Aorta (tissue), 5 donors: ENCODE data around the gene CTCF. TPM values are rescaled to one million over a fixed set of nuclear protein-coding genes. Genes with fewer than 3 reads are reported as not detected.
"Not testable (repeated sequence)": the region's sequence is repeated elsewhere in the genome, so short reads cannot be mapped to it uniquely, and the experiment has no call there.

Source experiments
- ATAC-seq: fragments of 200-7000 bp; cut with Tn5 transposase; one replicate; pipeline ENCODE4 v1.9.1; 2022; ENCODE audit warnings: moderate library complexity; ENCODE audit not compliant: low FRiP score
- DNase-seq, 2 donors: peaks; one replicate each; pipeline ENCODE4 v3.0.0-alpha.2; 2020
- H3K27ac ChIP-seq, 2 donors: one replicate each; pipeline ENCODE4 v1.5.1; 2013; ENCODE audit warnings: low read length in 2 of 2, mild to moderate bottlenecking in 2 of 2, moderate library complexity in 2 of 2, control low read depth in 1 of 2, inconsistent platforms in 1 of 2, low read depth in 1 of 2
- H3K27me3 ChIP-seq, 2 donors: one replicate each; pipeline ENCODE4 v1.6.1; 2013; ENCODE audit warnings: control low read depth in 1 of 2, low read length in 1 of 2, mild to moderate bottlenecking in 1 of 2, moderate library complexity in 1 of 2; ENCODE audit not compliant: insufficient read depth in 2 of 2, control insufficient read depth in 1 of 2
- H3K36me3 ChIP-seq, 2 donors: one replicate each; pipeline ENCODE4 v1.6.1; 2013; ENCODE audit warnings: control low read depth in 1 of 2, low read length in 1 of 2, mild to moderate bottlenecking in 1 of 2; ENCODE audit not compliant: insufficient read depth in 2 of 2, control insufficient read depth in 1 of 2
- H3K4me1 ChIP-seq, 2 donors: one replicate each; pipeline ENCODE4 v1.6.1; 2013; ENCODE audit warnings: low read length in 2 of 2, control low read depth in 1 of 2, mild to moderate bottlenecking in 1 of 2, moderate library complexity in 1 of 2; ENCODE audit not compliant: insufficient read depth in 2 of 2, control insufficient read depth in 1 of 2
- H3K4me3 ChIP-seq, 2 donors: one replicate each; pipeline ENCODE4 v1.5.1; 2013; ENCODE audit warnings: low read length in 2 of 2, control low read depth in 1 of 2, mild to moderate bottlenecking in 1 of 2
- H3K9me3 ChIP-seq: one replicate; pipeline ENCODE4 v1.6.1; 2013; ENCODE audit warnings: mild to moderate bottlenecking, low read length; ENCODE audit not compliant: control insufficient read depth
- WGBS, 2 donors: extraction: QIAGEN DNeasy Blood & Tissue Kit; methylation state at CpG; one replicate each; pipeline ENCODE4 v1.1.7; 2013; 5-methylcytosine and 5-hydroxymethylcytosine counted together
- intact Hi-C, 2 donors: fragments of 100-400 bp; cut with DNase I; formaldehyde crosslinking; loops; one replicate each; pipeline versions ENCODE4 v1.14.2 to v1.15.0; 2022
- long read RNA-seq, 2 donors: library from polyadenylated mRNA; unstranded; transcript quantifications; one replicate each; pipeline ENCODE4 v2.0.0, GENCODE V29; 2020 to 2021
- polyA plus RNA-seq, 2 donors: library from polyadenylated mRNA; stranded (reverse); fragments of 200-250 nt; gene quantifications; one replicate each; pipeline ENCODE4 v1.2.3, GENCODE V29; 2013
- total RNA-seq, 2 donors: library from RNA; stranded (reverse); fragmentation: NEBNext Ultra II Directional; extraction: Animal tissue kit (Norgen Biotek cat#: 25700); gene quantifications; one replicate each; pipeline ENCODE4 v1.2.1, GENCODE V29; 2021
- donor health status: healthy with polysubstance abuse.
- donor health status: Bipolar disorder and iron deficiency.
- donor health status: DM: no; HTN: no; CAD: no.
- donor health status: DM: no; HTN: no; CAD: no.
- donor health status: DM: yes; HTN: yes; CAD: no.

The CTCF gene, protein sequence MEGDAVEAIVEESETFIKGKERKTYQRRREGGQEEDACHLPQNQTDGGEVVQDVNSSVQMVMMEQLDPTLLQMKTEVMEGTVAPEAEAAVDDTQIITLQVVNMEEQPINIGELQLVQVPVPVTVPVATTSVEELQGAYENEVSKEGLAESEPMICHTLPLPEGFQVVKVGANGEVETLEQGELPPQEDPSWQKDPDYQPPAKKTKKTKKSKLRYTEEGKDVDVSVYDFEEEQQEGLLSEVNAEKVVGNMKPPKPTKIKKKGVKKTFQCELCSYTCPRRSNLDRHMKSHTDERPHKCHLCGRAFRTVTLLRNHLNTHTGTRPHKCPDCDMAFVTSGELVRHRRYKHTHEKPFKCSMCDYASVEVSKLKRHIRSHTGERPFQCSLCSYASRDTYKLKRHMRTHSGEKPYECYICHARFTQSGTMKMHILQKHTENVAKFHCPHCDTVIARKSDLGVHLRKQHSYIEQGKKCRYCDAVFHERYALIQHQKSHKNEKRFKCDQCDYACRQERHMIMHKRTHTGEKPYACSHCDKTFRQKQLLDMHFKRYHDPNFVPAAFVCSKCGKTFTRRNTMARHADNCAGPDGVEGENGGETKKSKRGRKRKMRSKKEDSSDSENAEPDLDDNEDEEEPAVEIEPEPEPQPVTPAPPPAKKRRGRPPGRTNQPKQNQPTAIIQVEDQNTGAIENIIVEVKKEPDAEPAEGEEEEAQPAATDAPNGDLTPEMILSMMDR
- total RNA-seq (10 to 100 TPM; 28.5 to 35.8 TPM), polyA plus RNA-seq (10 to 100 TPM; 16.5 to 25.8 TPM)
- long read RNA-seq, donor 1, partial matches to known transcripts = 16 of 27 reads
- long read RNA-seq, donor 1, other reads (novel, unspliced or antisense) = 1 of 27 reads
- long read RNA-seq, donor 2, transcript CTCF-201 (12 exons, 3,941 nt) = major isoform, 8 of 21 reads
- long read RNA-seq, donor 2, partial matches to known transcripts = 4 of 21 reads
- long read RNA-seq, donor 2, other reads (novel, unspliced or antisense) = 8 of 21 reads

DNA sequence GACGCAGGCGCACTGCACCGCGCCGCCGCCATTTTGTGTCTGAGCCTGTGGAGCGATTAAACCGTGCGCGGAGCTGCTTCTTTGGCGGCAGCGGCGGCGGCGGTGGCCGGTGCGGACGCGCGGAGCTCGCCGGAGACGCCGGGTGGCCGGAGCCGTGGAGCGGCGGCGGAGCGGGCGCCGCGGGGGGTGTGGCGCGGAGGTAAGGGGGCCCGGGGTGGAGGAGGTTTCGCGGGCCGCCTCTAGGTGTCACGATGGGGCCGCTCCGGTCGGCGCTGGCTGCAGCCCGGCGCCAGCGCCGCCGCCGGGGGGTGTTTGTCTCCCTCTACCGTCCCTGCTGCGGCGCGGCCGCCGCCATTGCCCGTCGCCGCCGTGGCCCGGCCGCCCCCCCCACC lies at the start of gene CTCF:
CTCF (plus strand) TSS at position 1 of the 392 bp plus-strand sequence. CDS start 48,307 bp downstream, outside the sequence.
- Histone ChIP-seq H3K27ac (peak within 1 kb of the TSS; percentile 57 to 81), H3K27me3 (no peaks in the 10 kb centered on the region), H3K4me3 (peak within 1 kb of the TSS; percentile 77 to 81), H3K4me1 (no peaks in the 10 kb centered on the region), H3K36me3 (no peaks in the 10 kb centered on the region), H3K9me3 (no peaks in the 10 kb centered on the region)
- intact Hi-C loops = loop anchor here (1.0 to 5.0 kb wide), 5 partner anchors 34 to 105 kb away; partner anchors contain the start of genes ACD (in 2 of the 2), PARD6A (in 2 of the 2) and RIPOR1 (in 2 of the 2)
- DNase-seq (peak; percentile 87 to 94), ATAC-seq (peak; percentile 80)
- WGBS, 2 donors = 0 to 1% methylated on average over 33 to 62 of the region's 62 CpGs

DNA sequence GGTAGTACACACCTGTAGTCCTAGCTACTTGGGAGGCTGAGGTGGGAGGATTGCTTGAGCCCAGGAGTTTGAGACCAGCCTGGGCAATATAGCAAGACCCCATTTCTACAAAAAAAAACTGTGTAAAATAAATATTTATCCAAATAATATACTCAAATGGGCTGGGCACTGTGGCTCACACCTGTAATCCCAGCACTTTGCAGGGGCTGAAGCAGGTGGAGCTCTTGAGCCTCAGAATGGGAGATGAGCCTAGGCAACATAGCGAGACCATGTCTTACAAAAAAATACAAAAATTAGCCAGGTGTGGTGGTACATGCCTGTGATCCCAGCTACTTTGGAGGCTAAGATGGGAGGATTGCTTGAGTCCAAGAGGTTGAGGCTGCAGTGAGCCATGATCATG lies 48.4 kb upstream of the CTCF start:
- ATAC-seq, intact Hi-C loops, DNase-seq, H3K9me3 ChIP-seq, H3K36me3 ChIP-seq, H3K27me3 ChIP-seq, H3K27ac ChIP-seq, H3K4me3 ChIP-seq, H3K4me1 ChIP-seq: not testable (repeated sequence)
- WGBS, 2 donors = 93% methylated on average over 1 of the region's 1 CpG

DNA sequence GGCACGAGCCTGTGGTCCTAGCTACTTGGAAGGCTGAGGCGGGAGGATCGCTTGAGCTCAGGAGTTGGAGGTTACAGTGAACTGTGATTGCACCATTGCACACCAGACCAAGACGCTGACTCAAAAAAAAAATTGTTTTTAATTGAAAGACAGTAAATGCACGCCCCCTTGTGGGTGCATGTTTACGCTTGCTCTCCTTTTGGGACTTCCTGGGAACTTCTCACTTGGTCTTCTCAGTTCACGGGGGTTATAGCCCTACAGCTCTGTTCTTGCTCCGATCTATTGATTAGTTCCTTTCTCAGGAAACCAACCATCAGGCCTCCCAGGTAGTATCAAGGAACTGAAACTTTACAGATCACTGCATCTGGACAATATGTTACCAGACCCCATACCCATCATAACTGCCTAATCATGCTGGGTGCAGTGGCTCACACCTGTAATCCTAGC lies 47.9 kb upstream of the CTCF start:
- Histone ChIP-seq H3K4me3 (no peak overlapping the region), H3K27me3 (no peaks in the 10 kb centered on the region), H3K36me3 (no peaks in the 10 kb centered on the region), H3K9me3 (no peaks in the 10 kb centered on the region), H3K27ac (no peak overlapping the region), H3K4me1 (no peaks in the 10 kb centered on the region)
- ATAC-seq = peak; percentile 64
- intact Hi-C loops = no loop called here
- 19 to 24% methylated on average over 8 of the region's 8 CpGs for whole genome bisulfite sequencing, 2 donors
- peak; percentile 86 to 91 for DNase-seq

DNA sequence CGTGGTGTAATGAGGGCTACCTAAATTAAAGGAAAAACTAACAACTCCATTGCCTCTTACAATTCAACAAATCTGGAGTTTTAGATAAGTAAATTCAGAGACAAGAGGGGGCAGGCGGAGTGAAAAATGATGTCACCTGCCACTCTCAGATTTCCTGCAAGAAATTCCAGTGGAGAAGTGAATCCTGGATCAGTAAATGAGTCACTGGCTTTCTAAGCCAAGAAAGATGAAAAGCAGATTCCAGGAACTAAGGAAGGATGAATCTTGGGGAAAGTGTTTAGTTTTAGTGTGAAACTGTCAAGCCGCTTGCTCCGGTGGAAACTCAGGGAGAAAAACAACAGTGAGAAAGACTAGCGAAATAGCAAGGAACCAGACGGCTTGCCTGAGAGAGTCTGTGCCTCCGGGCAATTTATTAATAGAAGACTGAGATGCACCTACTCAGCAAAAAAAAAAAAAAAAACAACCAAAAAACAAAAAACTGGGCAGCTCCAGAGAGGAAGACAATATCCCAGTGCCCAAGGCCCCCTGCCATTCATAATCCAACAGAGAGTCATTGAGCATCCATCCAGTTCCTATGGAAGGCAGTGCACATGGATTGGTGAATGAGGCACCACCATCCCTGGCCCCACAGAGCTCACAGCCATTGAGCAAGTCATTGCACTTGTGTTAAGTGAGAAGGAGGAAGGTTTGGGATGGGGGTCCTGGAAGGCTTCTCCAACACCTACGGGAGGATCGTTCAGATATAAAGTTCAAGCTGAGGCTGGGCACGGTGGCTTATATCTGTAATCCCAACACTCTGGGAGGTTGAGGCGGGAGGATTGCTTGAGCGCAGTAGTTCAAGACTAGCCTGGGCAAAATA lies 45.8 kb upstream of the CTCF start:
- DNase-seq (no peak), ATAC-seq (no peak)
- H3K4me1 ChIP-seq = no peaks in the 10 kb centered on the region
- intact Hi-C loops = no loop called here
- no peaks in the 10 kb centered on the region for H3K36me3 ChIP-seq
- no peak overlapping the region for H3K27ac ChIP-seq
- no peaks in the 10 kb centered on the region for H3K27me3 ChIP-seq
- H3K4me3 ChIP-seq = no peak overlapping the region
- 78 to 82% methylated on average over 12 of the region's 12 CpGs for WGBS, 2 donors
- no peaks in the 10 kb centered on the region for H3K9me3 ChIP-seq

DNA sequence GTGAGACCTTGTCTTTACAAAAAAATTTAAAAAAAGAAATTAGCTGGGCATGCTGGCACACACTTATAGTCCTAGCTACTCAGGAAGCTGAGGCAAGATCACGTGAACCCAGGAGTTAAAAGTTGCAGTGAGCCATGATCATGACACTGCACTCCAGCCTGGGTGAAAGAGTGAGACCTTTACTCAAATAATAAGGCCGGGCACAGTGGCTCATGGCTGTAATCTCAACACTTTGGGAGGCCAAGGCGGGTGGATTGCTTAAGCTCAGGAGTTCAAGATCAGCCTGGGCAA lies 45.2 kb upstream of the CTCF start:
- no peaks in the 10 kb centered on the region for H3K36me3 ChIP-seq
- no peaks in the 10 kb centered on the region for H3K9me3 ChIP-seq
- H3K27ac ChIP-seq = no peak overlapping the region
- DNase-seq (no peak), ATAC-seq (no peak)
- H3K4me3 ChIP-seq = no peak overlapping the region
- WGBS, 2 donors = 79 to 87% methylated on average over 3 of the region's 3 CpGs
- no peaks in the 10 kb centered on the region for H3K4me1 ChIP-seq
- intact Hi-C loops = no loop called here
- no peaks in the 10 kb centered on the region for H3K27me3 ChIP-seq

DNA sequence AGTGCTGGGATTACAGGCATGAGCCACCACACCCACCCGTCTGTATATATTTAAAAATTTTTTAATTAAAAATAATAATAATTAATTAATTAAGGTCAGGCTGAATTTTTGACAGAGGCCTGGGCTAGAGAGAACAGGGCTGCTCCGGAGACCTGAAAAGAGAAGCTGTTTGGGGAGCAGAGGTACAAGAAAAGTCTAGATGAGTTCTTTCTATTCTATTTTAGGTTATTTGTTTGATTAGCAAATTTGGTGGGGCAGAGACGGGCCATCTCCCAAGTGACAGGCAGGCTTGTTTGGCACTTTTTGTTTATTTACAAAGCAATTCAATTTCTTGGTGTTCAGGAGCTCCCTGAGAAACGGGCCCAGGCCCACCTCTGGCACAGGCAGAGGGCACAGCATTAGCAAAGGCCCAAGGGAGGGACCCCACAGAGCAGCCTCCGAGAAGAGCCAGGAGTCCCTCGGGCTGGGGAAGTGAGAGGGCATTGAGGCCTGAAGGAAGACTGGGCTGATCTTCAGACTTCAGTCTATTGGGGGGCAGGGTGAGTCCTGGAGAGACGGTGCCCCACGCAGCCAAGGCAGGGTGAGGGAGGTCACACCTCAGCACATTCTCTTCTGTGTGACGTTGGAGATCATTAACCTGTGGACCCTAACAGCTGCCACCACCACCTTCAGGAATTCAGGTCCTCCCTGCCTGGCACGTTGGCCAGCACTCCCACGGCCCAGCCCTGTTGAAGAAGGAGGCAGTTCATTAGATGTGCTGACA lies 44.5 kb upstream of the CTCF start:
- Histone ChIP-seq H3K36me3 (no peaks in the 10 kb centered on the region), H3K4me1 (no peaks in the 10 kb centered on the region), H3K4me3 (no peak overlapping the region), H3K27ac (no peak overlapping the region), H3K9me3 (no peaks in the 10 kb centered on the region), H3K27me3 (no peaks in the 10 kb centered on the region)
- 67 to 70% methylated on average over 11 of the region's 11 CpGs for WGBS, 2 donors
- intact Hi-C loops = no loop called here
- DNase-seq = no peak
- no peak for ATAC-seq

DNA sequence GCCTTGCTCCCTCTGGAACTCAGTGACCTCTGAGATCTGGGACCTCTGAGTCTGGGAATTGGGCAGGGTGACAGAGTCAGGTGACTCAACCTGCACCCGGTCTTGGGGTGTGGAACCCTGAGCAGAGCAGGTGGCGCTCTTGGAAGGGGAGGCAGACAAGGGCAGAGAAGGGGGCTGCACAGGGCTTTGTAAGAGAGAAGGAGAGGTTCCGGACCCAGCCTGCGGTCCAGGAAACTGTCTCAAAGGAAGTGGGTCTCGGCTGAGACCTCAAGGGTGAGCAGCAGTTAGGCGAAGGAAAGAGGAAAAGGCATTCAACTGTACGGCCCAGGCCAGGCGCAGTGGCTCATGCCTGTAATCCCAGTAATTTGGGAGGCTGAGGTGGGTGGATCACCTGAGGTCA lies 43.6 kb upstream of the CTCF start:
- H3K4me3 ChIP-seq = no peak overlapping the region
- WGBS, 2 donors = 87 to 91% methylated on average over 8 of the region's 8 CpGs
- no peaks in the 10 kb centered on the region for H3K27me3 ChIP-seq
- intact Hi-C loops = no loop called here
- H3K36me3 ChIP-seq = no peaks in the 10 kb centered on the region
- no peaks in the 10 kb centered on the region for H3K4me1 ChIP-seq
- DNase-seq (no peak), ATAC-seq (no peak)
- H3K27ac ChIP-seq = no peak overlapping the region
- H3K9me3 ChIP-seq = no peaks in the 10 kb centered on the region

DNA sequence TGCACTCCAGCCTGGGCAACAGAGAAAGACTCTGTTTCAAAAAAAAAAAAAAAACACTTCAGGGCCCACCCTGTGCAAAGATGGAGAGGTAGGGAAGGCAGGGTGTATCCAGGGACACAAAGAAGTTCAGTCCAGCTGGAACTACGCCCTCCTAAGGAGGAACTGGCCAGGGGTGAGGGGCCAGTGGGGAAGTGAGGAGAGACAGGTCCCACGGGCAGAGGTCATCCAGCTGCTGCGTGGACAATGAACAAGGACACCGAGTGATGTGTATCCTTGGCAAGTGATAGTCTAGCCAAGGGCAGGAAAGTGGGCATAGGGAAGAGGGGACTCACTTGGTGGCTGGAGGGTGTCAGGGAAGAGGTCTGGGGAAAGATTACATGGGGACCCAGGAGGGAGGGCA lies 43.1 kb upstream of the CTCF start:
- ATAC-seq (no peak), DNase-seq (no peak)
- 82% methylated on average over 4 of the region's 4 CpGs for WGBS, 2 donors
- no peaks in the 10 kb centered on the region for H3K36me3 ChIP-seq
- no peaks in the 10 kb centered on the region for H3K4me1 ChIP-seq
- no peaks in the 10 kb centered on the region for H3K9me3 ChIP-seq
- intact Hi-C loops = no loop called here
- no peak overlapping the region for H3K4me3 ChIP-seq
- H3K27ac ChIP-seq = no peak overlapping the region
- H3K27me3 ChIP-seq = no peaks in the 10 kb centered on the region
